ENCODE measurements around the gene TUSC1. TPM values are rescaled to one million over a fixed set of nuclear protein-coding genes. Genes with fewer than 3 reads are reported as not detected.

TUSC1 gene
- total RNA-seq, 1 experiment from 2014 or later, result not detected

DNA sequence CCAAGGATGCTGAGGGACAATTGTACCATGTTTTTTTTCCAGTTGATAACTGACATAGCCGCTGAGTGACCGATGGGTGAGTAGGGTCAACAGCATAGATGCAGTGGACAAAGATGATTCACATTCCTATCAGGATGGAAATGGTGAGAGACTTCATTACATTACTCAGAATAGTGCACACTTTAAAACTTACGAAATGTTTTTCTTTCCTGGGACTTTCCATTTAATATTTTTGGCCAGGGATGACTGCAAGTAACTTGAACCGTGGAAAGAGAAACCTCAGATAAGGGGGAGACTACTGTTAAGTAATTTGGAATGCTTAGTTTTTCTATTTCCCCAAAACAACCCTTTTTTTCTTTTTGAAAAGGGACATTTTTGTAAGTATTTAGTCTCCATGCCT, 3.0 kb upstream of the TUSC1 start:
- Histone ChIP-seq H3T11ph (ENCODE audit: low read length) (no peak overlapping the region), H2BK5ac (ENCODE audit: insufficient read length, low read length) (no peak overlapping the region), H3K27me3 (ENCODE audit: insufficient read depth, low read length) (no peaks in the 10 kb centered on the region), H3K79me2 (ENCODE audit: insufficient read depth, low read length) (no peaks in the 10 kb centered on the region), H2BK15ac (ENCODE audit: low read depth, low read length) (no peak overlapping the region), H2AFZ (ENCODE audit: low read length) (no peak overlapping the region), H4K8ac (replicated peaks; ENCODE audit: insufficient read length, low read depth, low read length) (no peak overlapping the region), H3K79me1 (ENCODE audit: insufficient read depth, low read depth, low read length, poor library complexity, severe bottlenecking) (no peaks in the 10 kb centered on the region), H4K20me1 (ENCODE audit: control insufficient read depth, insufficient read depth, insufficient read length) (no peaks in the 10 kb centered on the region), H3K18ac (ENCODE audit: insufficient read length, low read depth, low read length) (no peak overlapping the region), H4K91ac (ENCODE audit: insufficient read length, low read depth, low read length) (no peak overlapping the region), H2BK20ac (ENCODE audit: low read depth, low read length, poor library complexity, severe bottlenecking) (no peak overlapping the region), H3K4me1 (ENCODE audit: insufficient read depth, low read length) (no peaks in the 10 kb centered on the region), H3K27ac (ENCODE audit: insufficient read length, low read depth, low read length) (no peak overlapping the region), H3K9ac (ENCODE audit: extremely low read depth, insufficient read length, low read length) (no peak overlapping the region), H2BK120ac (ENCODE audit: low read depth, low read length, poor library complexity, severe bottlenecking) (no peak overlapping the region), H3K4me2 (ENCODE audit: insufficient read depth, insufficient read length, low read length) (no peak overlapping the region), H3K9me3 (ENCODE audit: control insufficient read depth, low read depth, low read length) (no peaks in the 10 kb centered on the region), H2BK12ac (ENCODE audit: insufficient read length, low read depth, low read length) (no peak overlapping the region), H2AK5ac (ENCODE audit: insufficient read length, low read length) (no peak overlapping the region), H3K56ac (ENCODE audit: insufficient read length, low read depth, low read length) (no peak overlapping the region), H3K23me2 (ENCODE audit: insufficient read length, low read depth, low read length, poor library complexity, severe bottlenecking) (no peaks in the 10 kb centered on the region), H3K4ac (ENCODE audit: low read depth, low read length) (no peak overlapping the region), H3K14ac (ENCODE audit: insufficient read depth, low read length) (no peak overlapping the region), H4K5ac (ENCODE audit: insufficient read length, low read depth, low read length) (no peak overlapping the region), H3K23ac (ENCODE audit: insufficient read length, low read depth, low read length) (no peak overlapping the region)
- Mint-ChIP-seq H3K4me1 (no peaks in the 10 kb centered on the region; a peak in 1 of 4 replicates), H3K36me3 (ENCODE audit: insufficient read depth in 1 of 3, low read depth in 3 of 3) (peaks cover 2 to 5% (median 5%) of the 10 kb centered on the region in 3 experiments; a peak in 3 of 7 replicates), H3K4me3 (no peak overlapping the region), H3K27me3 (ENCODE audit: low read depth) (no peaks in the 10 kb centered on the region), H3K27ac (no peak overlapping the region), H3K9me3 (peaks cover 0 to 9% of the 10 kb centered on the region in 2 experiments; a peak in 4 of 5 replicates)
- TF ChIP-seq, protein P1, sequence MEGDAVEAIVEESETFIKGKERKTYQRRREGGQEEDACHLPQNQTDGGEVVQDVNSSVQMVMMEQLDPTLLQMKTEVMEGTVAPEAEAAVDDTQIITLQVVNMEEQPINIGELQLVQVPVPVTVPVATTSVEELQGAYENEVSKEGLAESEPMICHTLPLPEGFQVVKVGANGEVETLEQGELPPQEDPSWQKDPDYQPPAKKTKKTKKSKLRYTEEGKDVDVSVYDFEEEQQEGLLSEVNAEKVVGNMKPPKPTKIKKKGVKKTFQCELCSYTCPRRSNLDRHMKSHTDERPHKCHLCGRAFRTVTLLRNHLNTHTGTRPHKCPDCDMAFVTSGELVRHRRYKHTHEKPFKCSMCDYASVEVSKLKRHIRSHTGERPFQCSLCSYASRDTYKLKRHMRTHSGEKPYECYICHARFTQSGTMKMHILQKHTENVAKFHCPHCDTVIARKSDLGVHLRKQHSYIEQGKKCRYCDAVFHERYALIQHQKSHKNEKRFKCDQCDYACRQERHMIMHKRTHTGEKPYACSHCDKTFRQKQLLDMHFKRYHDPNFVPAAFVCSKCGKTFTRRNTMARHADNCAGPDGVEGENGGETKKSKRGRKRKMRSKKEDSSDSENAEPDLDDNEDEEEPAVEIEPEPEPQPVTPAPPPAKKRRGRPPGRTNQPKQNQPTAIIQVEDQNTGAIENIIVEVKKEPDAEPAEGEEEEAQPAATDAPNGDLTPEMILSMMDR (conservative IDR thresholded peaks at IDR 0.05), result no peak
- no peak for DNase-seq
- WGBS (ENCODE audit: extremely low coverage, insufficient read length, low lambda C conversion rate), result no CpG with 5 or more reads among the region's 4 CpGs

Data from H9 (cell line).